ENCODE data around the gene SCFD1. TPM values are rescaled to one million over a fixed set of nuclear protein-coding genes. Genes with fewer than 3 reads are reported as not detected.

The SCFD1 gene
- total RNA-seq, 4 donors from 2014 or later = 99.9 to 291 (median 160) TPM

- no peak for DNase-seq
- Histone ChIP-seq H3K27me3 (no peaks in the 10 kb centered on the region), H3K4me3 (no peak overlapping the region), H3K9me3 (no peaks in the 10 kb centered on the region), H3K36me3 (no peaks in the 10 kb centered on the region), H3K4me1 (no peaks in the 10 kb centered on the region), H3K27ac (no peak overlapping the region)
- no peak for TF ChIP-seq CTCF (IDR thresholded peaks at IDR 0.05)
- TF ChIP-seq POLR2A (IDR thresholded peaks at IDR 0.05) = no peak
- intact Hi-C loops (cut with DNase I; ENCODE audit: low total_unique reads) = no loop called here
Measured at GRCh38 chr14:30580616-30581282, 41.4 kb upstream of the SCFD1 start.

- no peak for DNase-seq
- TF ChIP-seq CTCF (IDR thresholded peaks at IDR 0.05) (no peak), POLR2A (IDR thresholded peaks at IDR 0.05) (no peak)
- Histone ChIP-seq H3K27ac (no peak overlapping the region), H3K27me3 (no peaks in the 10 kb centered on the region), H3K4me3 (no peak overlapping the region), H3K9me3 (no peaks in the 10 kb centered on the region), H3K4me1 (no peaks in the 10 kb centered on the region), H3K36me3 (no peaks in the 10 kb centered on the region)
- intact Hi-C loops (cut with DNase I; ENCODE audit: low total_unique reads) = no loop called here
Measured at GRCh38 chr14:30581283-30581625, 40.9 kb upstream of the SCFD1 start.

- DNase-seq = no peak
- Histone ChIP-seq H3K36me3 (no peaks in the 10 kb centered on the region), H3K4me1 (no peaks in the 10 kb centered on the region), H3K27me3 (no peaks in the 10 kb centered on the region), H3K9me3 (no peaks in the 10 kb centered on the region), H3K4me3 (no peak overlapping the region), H3K27ac (no peak overlapping the region)
- TF ChIP-seq CTCF (IDR thresholded peaks at IDR 0.05) (no peak), POLR2A (IDR thresholded peaks at IDR 0.05) (no peak)
- intact Hi-C loops (cut with DNase I; ENCODE audit: low total_unique reads) = no loop called here
Measured at GRCh38 chr14:30582376-30582775, 39.7 kb upstream of the SCFD1 start.

GRCh38 chr14:30584058-30584630 lies 38.0 kb upstream of the SCFD1 start:
- Histone ChIP-seq H3K36me3 (no peaks in the 10 kb centered on the region), H3K9me3 (no peaks in the 10 kb centered on the region), H3K4me3 (no peak overlapping the region), H3K4me1 (no peaks in the 10 kb centered on the region), H3K27ac (no peak overlapping the region), H3K27me3 (no peaks in the 10 kb centered on the region)
- no peak for DNase-seq
- TF ChIP-seq POLR2A (IDR thresholded peaks at IDR 0.05) (no peak), CTCF (IDR thresholded peaks at IDR 0.05) (no peak)
- intact Hi-C loops (cut with DNase I; ENCODE audit: low total_unique reads) = no loop called here

- H3K4me3 ChIP-seq = no peak overlapping the region
- intact Hi-C loops (cut with DNase I; ENCODE audit: low total_unique reads) = no loop called here
- TF ChIP-seq CTCF (IDR thresholded peaks at IDR 0.05) = no peak
- H3K9me3 ChIP-seq = no peaks in the 10 kb centered on the region
- no peak overlapping the region for H3K27ac ChIP-seq
- DNase-seq = no peak
- H3K4me1 ChIP-seq = no peaks in the 10 kb centered on the region
- H3K36me3 ChIP-seq = no peaks in the 10 kb centered on the region
- H3K27me3 ChIP-seq = no peaks in the 10 kb centered on the region
Measured at GRCh38 chr14:30585204-30585603, 36.9 kb upstream of the SCFD1 start.
